Stimulated activated CD8-positive, alpha-beta memory T cell treated with anti-CD3 and anti-CD28 coated beads, Interleukin-7, amount 100 ng/mL, for 4 hours (primary cell): ENCODE data around the gene ADAM22.
"Not testable (repeated sequence)": the region's sequence is repeated elsewhere in the genome, so short reads cannot be mapped to it uniquely, and the experiment has no call there.

Experiments
- DNase-seq, 2 donors: peaks; one replicate each; pipeline ENCODE4 v3.0.0-alpha.2; 2020; ENCODE audit warnings: low read depth in 2 of 2

The ADAM22 gene

DNA sequence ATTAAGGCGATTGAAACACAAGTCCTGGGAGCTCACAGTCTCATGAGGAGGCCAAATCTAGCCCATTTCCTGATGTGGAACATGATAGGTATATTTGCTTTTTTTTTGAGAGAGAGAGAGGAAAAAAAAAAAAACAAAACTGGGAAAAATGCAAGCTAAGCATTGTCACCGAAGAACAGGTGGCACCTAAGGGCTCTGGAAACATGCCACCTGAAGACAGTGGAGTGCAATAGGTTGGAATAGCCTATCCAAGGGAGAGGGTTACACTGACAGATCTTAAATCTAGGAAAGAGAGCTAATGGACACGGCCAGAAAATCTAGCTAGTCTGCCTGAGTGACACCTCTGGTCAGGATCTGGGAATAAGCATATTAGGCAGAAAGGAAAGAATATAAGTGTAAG, 175.6 kb downstream of the ADAM22 start:
- DNase-seq = no peak

- DNase-seq = no peak
Measured at GRCh38 chr7:88111140-88111743, 177.2 kb downstream of the ADAM22 start.

DNA sequence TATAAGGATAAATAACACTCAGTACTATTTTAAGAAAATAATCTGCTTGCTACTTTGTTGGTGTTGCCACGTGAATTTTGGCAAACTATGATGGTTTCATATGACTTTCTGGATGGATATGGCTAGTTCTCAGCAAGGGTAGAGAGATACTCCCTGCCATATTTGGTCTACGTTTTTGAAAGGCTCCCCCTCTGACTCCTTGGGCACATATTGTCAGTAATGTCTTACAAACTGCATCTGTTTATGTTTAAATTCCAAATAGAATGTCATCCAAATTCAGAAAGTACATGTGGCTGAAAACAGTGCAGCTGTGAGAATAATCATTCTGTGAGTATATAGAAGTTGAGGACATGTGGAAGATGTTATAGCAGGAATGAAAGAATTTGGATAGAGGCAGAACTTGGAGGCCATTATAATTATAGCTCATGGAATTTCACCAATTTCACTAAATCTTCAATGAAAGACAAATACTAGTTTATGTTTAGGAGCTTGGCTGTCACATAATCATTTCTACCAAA, 178.0 kb downstream of the ADAM22 start:
- no peak for DNase-seq

- no peak for DNase-seq
Measured at GRCh38 chr7:88115258-88115796, 181.3 kb downstream of the ADAM22 start.

GRCh38 chr7:88115816-88116215, 181.8 kb downstream of the ADAM22 start:
- no peak for DNase-seq

GRCh38 chr7:88116235-88116795, 182.3 kb downstream of the ADAM22 start:
- DNase-seq = no peak

DNA sequence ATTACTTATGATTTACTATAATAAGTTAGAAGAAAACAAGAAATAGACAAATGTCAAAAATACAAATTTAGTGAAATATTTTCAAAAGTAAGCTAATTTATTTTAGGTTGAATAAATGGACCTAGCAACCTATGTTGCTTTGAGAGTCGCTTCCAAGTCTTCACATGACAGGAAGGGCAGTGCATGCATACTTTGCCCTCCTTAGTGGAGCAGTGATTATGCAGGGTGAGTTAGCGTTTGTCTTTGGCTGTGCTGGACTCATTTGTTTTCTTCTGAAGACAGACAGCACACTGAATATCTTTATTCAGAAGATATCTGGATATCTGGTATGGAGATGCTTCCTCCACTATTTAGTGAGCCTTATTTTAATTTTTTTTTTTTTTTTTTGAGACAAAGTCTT, 183.3 kb downstream of the ADAM22 start:
- no peak for DNase-seq

- no peak for DNase-seq
Measured at GRCh38 chr7:88121335-88121734, 187.3 kb downstream of the ADAM22 start.

- no peak for DNase-seq
Measured at GRCh38 chr7:88127637-88128290, 193.7 kb downstream of the ADAM22 start.

- no peak for DNase-seq
Measured at GRCh38 chr7:88132725-88133124, 198.7 kb downstream of the ADAM22 start.

DNA sequence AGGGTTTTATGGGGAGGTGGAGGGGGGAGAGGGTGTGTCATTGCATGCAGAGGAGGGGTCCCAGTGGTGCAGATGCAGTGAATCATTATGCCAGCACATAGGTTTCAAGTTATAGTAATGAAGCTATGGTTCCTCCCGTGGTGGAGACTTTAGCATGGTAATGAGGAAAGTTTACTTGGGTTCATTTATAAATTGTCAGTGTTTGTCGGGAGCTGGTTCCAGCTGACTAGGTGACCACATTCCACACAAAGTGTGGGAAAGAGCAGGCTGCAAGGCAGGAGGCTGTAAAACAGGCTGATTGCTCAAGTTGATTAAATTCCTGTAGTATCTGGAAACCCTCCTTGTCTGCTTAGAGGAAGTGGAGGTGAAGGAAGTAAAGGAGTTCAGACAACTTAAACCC, 206.9 kb downstream of the ADAM22 start:
- DNase-seq = no peak

DNA sequence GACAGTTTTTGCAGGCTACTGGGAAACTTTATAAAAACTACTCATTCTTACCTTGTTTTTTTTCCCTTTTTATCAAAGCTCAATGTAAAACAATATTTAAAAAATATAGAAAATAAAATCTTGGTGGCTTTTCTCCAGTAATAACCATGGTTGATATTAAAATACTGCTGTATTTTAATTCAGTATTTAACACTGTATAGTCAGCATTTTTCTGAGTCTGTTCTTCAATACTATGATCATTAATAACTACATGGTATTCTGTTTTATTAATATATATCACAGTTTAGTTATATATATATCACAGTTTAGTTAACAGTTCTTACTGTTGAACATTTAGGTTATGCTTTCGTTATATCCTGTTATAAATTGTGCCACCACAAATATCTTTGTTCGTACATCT, 207.4 kb downstream of the ADAM22 start:
- no peak for DNase-seq

DNA sequence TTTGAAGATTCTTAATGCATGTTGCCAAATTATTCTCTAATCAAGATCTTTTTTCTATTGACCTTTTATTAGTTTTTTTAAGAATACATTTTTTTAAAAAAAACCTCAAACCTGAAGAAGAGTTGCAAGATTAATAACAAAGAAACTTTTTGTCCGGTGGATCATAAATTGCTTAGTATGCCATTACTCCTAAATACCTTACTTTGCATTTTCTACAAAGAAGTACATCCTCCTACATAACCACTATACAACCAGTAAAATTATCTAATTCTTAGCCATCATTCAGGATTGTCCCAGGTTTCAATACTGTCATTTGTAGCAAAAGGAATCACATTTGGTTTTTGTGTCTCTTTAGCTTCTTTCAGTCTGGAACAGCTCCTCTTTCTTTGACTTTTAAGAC, 207.9 kb downstream of the ADAM22 start:
- DNase-seq = no peak

- DNase-seq = no peak
Measured at GRCh38 chr7:88146616-88147015, 212.6 kb downstream of the ADAM22 start.

- no peak for DNase-seq
Measured at GRCh38 chr7:88147341-88147740, 213.3 kb downstream of the ADAM22 start.

DNA sequence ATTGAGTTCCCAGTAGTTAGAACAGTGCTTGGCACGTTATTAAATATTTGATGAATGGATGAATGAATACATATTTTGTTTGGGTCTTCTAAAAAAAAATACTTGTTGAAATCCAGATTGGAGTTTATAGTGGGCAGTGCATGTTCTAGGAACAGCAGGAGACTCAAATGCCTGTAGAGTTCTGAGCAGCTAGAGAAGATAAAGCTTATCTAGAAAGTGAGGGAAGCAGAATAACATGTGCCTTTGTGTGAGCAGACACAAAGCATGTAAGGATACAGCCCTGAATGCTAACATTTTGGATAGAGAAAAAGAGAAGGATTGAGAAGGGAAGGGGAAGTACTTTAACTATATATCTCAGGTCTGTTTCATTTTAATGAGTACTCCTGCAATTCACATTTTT, 213.9 kb downstream of the ADAM22 start:
- no peak for DNase-seq

GRCh38 chr7:88150033-88150432, 216.0 kb downstream of the ADAM22 start:
- no peak for DNase-seq

DNA sequence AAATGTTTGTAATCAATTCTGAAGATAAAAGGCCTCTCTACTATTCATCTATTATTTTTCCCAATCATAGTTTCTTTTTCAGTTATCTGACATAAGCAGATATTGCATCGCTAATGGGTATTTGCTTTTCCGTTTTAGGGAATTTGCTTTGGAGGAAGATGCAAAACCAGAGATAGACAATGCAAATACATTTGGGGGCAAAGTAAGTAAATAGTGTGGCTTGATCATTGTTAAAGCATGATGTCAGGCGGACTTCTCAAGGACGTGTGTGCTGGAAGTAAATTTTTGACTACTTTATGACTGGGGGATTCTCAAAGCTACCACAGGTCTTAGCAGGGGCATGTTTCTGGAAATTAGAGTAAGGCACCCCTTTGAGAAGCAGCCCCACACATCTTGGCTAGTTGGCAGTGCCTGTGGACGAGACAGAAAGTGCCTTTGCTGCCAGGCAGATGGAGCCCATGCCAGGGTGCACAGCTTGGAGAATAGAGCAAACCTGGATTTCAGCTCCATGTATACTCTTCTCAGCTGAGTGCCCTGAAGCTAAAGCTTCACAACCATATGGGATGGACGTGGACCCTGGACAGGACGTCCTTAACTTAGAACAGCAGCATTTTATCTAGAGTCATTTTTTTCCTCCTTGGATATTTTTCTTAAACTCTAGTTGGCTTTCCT, 217.2 kb downstream of the ADAM22 start:
- DNase-seq = no peak

DNA sequence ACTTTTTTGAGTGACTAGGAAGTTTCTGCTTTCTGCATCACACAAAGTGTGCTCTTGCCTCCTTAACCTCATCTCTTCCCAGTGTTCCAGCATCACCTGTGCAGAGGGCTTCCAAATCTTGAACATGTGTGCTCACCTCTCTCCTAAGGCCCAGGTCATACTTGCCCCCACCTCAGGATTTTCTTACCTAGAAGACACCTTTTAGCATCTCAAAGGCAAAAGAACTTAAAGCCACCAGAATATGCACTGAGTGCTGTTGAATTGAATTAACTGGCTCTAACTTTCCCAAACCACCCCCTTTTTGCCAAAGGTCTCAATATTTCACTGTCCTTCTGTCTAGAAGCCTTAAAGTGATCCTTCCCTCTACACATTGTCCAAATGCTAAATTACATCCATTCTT, 219.3 kb downstream of the ADAM22 start:
- DNase-seq = no peak

- DNase-seq = no peak
Measured at GRCh38 chr7:88155756-88156155, 221.7 kb downstream of the ADAM22 start.

DNA sequence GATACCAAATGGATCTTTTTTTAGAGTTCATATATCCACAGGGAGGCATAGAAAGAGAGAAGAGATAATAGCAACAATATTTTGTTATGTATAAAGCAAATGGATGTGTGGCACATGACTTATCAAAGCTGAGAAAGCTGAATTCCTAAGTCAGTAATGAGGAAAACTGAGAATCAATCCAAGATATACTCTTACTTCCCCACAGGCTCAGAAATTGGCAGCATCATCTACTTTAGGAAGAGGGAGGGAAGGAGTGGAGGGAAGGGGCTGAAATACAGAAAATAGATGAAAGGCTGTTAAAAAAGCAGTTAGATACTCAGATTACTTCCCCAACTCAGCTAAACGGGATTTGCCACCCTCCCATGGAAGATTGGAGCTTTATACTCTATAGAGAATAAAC, 222.3 kb downstream of the ADAM22 start:
- DNase-seq = no peak

DNA sequence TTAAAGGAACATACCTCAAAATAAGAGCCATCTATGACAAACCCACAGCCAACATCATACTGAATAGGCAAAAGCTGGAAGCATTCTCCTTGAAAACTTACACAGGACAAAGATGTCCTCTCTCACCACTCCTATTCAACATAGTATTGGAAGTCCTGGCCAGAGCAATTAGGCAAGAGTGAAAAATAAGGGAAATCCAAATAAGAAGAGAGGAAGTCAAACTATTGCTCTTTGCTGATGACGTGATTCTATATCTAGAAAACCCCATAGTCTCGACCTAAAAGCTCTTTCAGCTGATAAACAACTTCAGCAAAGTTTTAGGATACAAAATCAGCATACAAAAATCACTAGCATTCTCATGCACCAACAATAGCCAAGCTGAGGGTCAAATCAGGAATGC, 225.7 kb downstream of the ADAM22 start:
- not testable (repeated sequence) for DNase-seq

- no peak for DNase-seq
Measured at GRCh38 chr7:88165697-88166096, 231.6 kb downstream of the ADAM22 start.
